OCI-LY1 (cell line): ENCODE results near the gene ROBO1.

Experiments
- CTCF ChIP-seq: fragments of 200-600 bp; sonication (generic), shearing (Covaris generic); IDR thresholded peaks from 2 replicates; pipeline ENCODE4 v1.5.1; 2017; ENCODE audit warnings: mild to moderate bottlenecking, antibody characterized with exemption, low read length, moderate library complexity, mixed read lengths
- EZH2 ChIP-seq: fragments of 200-600 bp; sonication (generic), shearing (Covaris generic); IDR thresholded peaks from 2 replicates; pipeline ENCODE4 v1.8.0; 2017; ENCODE audit warnings: borderline replicate concordance, mixed run types, mild to moderate bottlenecking, antibody characterized with exemption, low read length, moderate library complexity, mixed read lengths

- TF ChIP-seq CTCF (no peak), EZH2 (no peak)
Measured at GRCh38 chr3:78762121-78762520, 1005.7 kb downstream of the ROBO1 start.
